Measurements from ENCODE around the gene IER5L.
A peak's percentile ranks its signal among the peaks of the same experiment; 100 is the strongest.

IER5L gene

DNA sequence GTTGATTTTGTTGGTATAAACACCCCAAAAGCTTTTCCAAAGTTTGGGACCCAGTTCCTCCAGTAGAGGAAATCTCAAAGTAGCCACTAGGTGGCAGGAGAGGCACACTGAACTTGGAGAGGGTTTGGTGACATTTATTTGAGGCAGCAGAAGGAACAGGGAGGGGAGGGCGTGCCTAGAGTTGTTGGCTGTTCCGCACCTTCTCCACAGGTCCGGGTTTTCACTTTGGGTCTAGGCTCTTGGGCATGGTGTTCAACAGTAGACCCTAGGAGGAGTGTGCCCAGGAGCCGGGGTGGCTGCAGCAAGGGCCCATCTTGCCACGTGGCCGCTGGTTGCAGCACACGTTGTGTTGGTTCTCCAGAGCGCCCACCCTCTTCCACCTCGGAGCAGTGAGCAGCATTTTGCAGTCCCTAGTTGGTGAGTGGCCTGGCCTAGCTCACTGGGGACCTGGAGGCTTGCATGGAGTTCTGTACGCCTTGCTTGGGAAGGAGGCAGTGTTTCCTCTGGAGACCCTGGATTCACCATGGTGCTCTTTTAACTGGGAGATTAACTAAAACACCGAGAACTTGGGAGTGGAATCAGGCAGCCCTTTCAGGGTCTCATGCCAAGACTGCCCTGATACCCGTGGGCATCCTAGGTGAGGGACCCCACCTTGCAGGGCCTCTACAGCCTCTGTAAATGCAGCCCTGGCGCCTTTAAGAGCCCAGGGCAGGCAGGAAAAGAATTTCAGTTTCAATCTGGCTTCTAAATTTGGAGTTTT lies 38.6 kb downstream of the IER5L start:
- DNase-seq (ENCODE audit: low read depth), result peak; percentile 86
- H3K4me3 ChIP-seq (ENCODE audit: low read length), result peak overlapping the region; percentile 50
- TF ChIP-seq, protein P1, sequence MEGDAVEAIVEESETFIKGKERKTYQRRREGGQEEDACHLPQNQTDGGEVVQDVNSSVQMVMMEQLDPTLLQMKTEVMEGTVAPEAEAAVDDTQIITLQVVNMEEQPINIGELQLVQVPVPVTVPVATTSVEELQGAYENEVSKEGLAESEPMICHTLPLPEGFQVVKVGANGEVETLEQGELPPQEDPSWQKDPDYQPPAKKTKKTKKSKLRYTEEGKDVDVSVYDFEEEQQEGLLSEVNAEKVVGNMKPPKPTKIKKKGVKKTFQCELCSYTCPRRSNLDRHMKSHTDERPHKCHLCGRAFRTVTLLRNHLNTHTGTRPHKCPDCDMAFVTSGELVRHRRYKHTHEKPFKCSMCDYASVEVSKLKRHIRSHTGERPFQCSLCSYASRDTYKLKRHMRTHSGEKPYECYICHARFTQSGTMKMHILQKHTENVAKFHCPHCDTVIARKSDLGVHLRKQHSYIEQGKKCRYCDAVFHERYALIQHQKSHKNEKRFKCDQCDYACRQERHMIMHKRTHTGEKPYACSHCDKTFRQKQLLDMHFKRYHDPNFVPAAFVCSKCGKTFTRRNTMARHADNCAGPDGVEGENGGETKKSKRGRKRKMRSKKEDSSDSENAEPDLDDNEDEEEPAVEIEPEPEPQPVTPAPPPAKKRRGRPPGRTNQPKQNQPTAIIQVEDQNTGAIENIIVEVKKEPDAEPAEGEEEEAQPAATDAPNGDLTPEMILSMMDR (IDR thresholded peaks at IDR 0.05; ENCODE audit: insufficient read depth, low read depth, low read length, missing control alignments), result peak; percentile 90

DNA sequence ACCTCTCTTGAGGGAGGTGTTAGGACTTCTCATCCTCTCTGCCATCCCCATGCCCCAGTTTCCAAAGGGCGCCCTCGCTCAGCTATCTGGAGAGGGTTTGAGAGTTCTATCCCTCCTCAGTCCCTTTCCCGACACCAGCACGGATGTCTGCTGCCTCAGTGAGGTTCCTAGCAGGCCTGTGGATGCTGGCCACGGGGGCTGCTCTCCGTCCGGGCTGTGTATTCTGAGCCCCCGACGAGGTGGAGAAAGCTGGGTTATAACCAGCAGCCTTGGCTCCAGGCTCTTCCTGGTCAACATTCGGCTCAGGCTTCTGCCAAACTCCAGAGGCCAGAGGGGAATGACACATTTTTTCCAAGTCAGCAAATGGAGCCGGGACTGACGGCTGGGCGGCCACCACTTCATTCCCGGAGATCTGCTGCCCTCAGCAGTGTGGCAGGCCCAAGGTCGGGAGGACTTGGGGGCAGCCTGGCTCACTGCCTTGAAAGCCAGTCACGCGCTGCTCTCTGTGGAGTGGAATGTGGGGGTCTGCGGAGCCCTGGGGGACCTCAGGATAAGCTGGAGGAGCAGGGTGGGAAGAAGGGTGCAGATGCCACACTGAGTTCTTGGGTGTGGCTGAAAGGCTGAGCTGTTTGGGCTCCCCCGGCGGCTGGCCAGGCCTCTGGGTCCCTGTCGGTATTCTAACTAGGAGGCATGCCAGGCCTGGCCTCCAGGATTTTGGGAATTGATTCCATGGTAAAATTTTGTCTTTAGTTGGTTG lies 39.4 kb downstream of the IER5L start:
- DNase-seq (ENCODE audit: low read depth), result no peak
- TF ChIP-seq, protein P1 (IDR thresholded peaks at IDR 0.05; ENCODE audit: insufficient read depth, low read depth, low read length, missing control alignments), result no peak
- no peak overlapping the region for H3K4me3 ChIP-seq (ENCODE audit: low read length)

DNA sequence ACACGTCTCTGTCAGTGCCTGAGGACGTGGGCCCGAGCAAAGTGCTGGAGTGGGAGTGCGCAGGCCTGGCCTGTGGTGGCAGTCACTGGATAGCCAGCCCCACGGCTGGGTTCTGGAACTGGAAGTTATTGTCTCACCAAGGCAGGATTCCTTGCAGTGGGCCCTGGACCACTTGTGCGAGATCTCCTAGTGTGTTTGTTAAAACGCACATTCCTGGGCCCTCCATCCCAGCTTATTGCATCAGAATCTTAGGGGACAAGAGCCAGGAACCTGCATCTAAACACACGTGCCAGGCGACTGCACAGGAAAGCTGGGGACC lies 40.0 kb downstream of the IER5L start:
- TF ChIP-seq, protein P1 (IDR thresholded peaks at IDR 0.05; ENCODE audit: insufficient read depth, low read depth, low read length, missing control alignments), result no peak
- DNase-seq (ENCODE audit: low read depth), result no peak
- no peak overlapping the region for H3K4me3 ChIP-seq (ENCODE audit: low read length)

DNA sequence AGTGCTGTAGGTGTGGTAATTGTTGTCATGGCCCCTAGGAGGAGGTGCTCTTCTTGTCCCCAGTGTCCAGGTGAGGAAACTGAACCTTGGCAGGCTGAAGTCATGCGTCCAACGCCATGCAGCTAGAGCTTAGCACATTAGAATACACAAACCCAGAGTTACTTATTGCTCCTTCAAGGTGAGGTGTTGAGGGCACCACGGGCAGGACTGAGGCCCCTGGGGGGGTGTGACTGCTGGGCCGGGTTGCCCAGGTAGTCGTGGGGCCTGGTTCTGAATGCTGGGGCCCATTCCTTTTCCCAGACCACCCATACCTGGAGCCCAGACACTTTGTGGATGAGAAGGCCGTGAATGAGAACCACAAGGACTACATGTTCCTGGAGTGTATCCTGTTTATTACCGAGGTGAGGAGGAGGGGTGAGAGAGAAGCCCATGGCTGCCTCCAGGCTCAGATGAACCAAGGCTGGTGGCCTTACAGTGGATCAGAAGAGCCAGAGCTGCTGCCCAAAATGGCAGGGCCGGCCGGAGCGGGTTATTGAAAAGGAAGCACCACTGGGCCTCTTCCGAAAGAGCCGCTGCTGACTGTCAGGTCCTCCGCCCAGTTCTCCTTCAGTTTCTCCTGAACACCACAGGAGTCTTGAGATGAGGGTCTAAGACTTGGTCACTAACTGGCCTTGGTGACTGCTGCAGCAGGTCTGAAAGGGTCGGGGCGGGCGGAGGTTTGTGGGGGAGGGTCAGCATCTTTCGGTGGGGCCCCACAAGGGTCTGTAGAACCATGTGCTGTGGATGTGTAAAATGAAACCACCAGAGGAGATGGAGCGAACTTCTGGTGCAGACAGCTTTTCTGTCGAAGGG lies 40.5 kb downstream of the IER5L start:
- DNase-seq (ENCODE audit: low read depth), result no peak
- no peak overlapping the region for H3K4me3 ChIP-seq (ENCODE audit: low read length)
- TF ChIP-seq, protein P1 (IDR thresholded peaks at IDR 0.05; ENCODE audit: insufficient read depth, low read depth, low read length, missing control alignments), result no peak

DNA sequence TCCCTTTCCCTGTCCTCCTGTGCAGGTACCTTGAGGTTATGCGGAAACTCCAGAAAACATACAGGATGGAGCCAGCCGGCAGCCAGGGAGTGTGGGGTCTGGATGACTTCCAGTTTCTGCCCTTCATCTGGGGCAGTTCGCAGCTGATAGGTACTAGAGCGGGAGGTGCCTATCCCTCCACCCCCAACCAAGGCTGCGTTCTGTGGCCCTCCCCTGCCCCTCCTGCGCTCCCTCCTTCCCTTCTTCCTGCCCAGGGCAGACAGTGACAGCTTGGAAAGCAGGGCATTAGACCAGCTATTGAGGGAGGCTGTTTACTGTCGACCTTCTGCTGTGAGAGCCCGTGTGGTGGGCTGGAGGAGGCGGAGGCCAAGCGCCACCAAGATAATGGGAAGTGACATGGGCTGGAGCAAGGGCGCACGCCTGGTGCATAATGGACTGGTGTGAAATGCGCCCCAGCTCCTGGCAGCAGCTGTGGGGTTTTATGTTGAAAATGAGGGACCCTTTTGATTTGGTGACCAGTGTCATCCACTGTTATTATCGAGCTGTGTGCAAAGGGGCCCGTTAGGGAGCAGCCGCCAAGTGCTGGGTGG lies 41.5 kb downstream of the IER5L start:
- no peak overlapping the region for H3K4me3 ChIP-seq (ENCODE audit: low read length)
- DNase-seq (ENCODE audit: low read depth), result no peak
- TF ChIP-seq, protein P1 (IDR thresholded peaks at IDR 0.05; ENCODE audit: insufficient read depth, low read depth, low read length, missing control alignments), result no peak

DNA sequence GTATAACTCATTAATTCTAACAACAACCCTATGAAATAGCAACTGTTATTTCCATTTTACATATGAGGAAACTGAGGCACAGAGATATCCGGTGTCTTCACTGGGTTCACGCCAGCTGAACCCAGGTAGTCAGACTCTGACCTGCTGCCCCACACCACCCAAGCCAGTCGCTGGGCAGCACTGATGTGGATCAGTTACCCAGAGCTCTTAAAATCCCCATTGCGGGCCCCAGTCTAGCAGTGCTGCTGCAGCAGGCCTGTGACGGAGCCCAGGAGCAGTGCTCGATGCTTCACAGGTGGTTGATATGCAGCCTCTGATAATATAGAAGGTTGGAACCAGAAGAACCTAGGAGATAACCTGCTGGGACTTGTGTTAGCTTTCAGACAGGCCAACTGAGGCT lies 42.6 kb downstream of the IER5L start:
- H3K4me3 ChIP-seq (ENCODE audit: low read length), result no peak overlapping the region
- TF ChIP-seq, protein P1 (IDR thresholded peaks at IDR 0.05; ENCODE audit: insufficient read depth, low read depth, low read length, missing control alignments), result no peak
- DNase-seq (ENCODE audit: low read depth), result no peak
